Caco-2 (cell line): Measurements from ENCODE around the gene LAMB4. TPM values are rescaled to one million over a fixed set of nuclear protein-coding genes. Genes with fewer than 3 reads are reported as not detected.

ENCODE experiments used
- BruUV-seq: library from RNA; stranded (reverse); fragments of 400-500 nt; replicated peaks from 2 replicates; lab custom pipeline; 2021; lab: Mats Ljungman, UMichigan
- CTCF ChIA-PET: fragments of 300-600 bp; sonication (Branson Sonifier 250); formaldehyde crosslinking; loops from one replicate; lab custom pipeline; 2022; ENCODE audit warnings: antibody characterized with exemption; lab: Charles Lee
- POLR2A ChIA-PET: fragments of 300-600 bp; sonication (Branson Sonifier 250); formaldehyde crosslinking; loops from one replicate; lab custom pipeline; 2022; ENCODE audit warnings: antibody characterized with exemption; lab: Charles Lee
- DNase-seq, 2 experiments: peaks; one replicate each; pipeline versions ENCODE4 v3.0.0 to v3.0.0-alpha.2; 2020 to 2022
- H3K27me3 ChIP-seq: replicated peaks from 2 replicates; pipeline ENCODE4 v1.6.0; 2011; ENCODE audit warnings: low read length; ENCODE audit not compliant: control insufficient read depth, insufficient read depth
- H3K36me3 ChIP-seq: 2 replicates; pipeline ENCODE4 v1.5.1; 2011; ENCODE audit warnings: low read length; ENCODE audit not compliant: control insufficient read depth, insufficient read depth
- H3K4me1 ChIP-seq: fragments of 250-450 bp; sonication (Bioruptor Pico); 2 replicates; pipeline ENCODE4 v1.5.1; 2020; ENCODE audit warnings: mild to moderate bottlenecking
- H3K4me3 ChIP-seq: 2 replicates; pipeline ENCODE4 v1.5.1; 2011; ENCODE audit warnings: low read depth, mild to moderate bottlenecking, control low read depth, low read length
- H3K9me3 ChIP-seq: fragments of 250-450 bp; sonication (Bioruptor Pico); 2 replicates; pipeline ENCODE4 v1.5.1; 2020; ENCODE audit warnings: mild to moderate bottlenecking, moderate library complexity
- H3K27ac Mint-ChIP-seq: one replicate; pipeline ENCODE4 v1.8.0; 2022; ENCODE audit warnings: mixed read lengths; ENCODE audit not compliant: unreplicated experiment
- H3K27me3 Mint-ChIP-seq: one replicate; pipeline ENCODE4 v1.8.0; 2022; ENCODE audit warnings: mixed read lengths; ENCODE audit not compliant: insufficient read depth, unreplicated experiment
- H3K36me3 Mint-ChIP-seq: one replicate; pipeline ENCODE4 v1.8.0; 2022; ENCODE audit warnings: mild to moderate bottlenecking, mixed read lengths; ENCODE audit not compliant: insufficient read depth, unreplicated experiment
- H3K4me1 Mint-ChIP-seq: one replicate; pipeline ENCODE4 v1.8.0; 2022; ENCODE audit warnings: low read depth, mixed read lengths; ENCODE audit not compliant: unreplicated experiment
- H3K4me3 Mint-ChIP-seq: one replicate; pipeline ENCODE4 v1.8.0; 2022; ENCODE audit warnings: mild to moderate bottlenecking, moderate library complexity, mixed read lengths; ENCODE audit not compliant: unreplicated experiment
- H3K9me3 Mint-ChIP-seq: one replicate; pipeline ENCODE4 v1.8.0; 2022; ENCODE audit warnings: mixed read lengths; ENCODE audit not compliant: unreplicated experiment
- CTCF ChIP-seq, 2 experiments: fragments of 200-600 bp in 1 of 2; IDR thresholded peaks; 1 replicate in 1 of 2; 2 replicates in 1 of 2; pipeline versions ENCODE4 v1.5.1 to v1.8.0; 2011 to 2022; ENCODE audit warnings: antibody characterized with exemption in 1 of 2, control low read depth in 1 of 2, inconsistent platforms in 1 of 2, low read depth in 1 of 2, low read length in 1 of 2, mild to moderate bottlenecking in 1 of 2, moderate library complexity in 1 of 2; ENCODE audit not compliant: insufficient read depth in 1 of 2, severe bottlenecking in 1 of 2, unreplicated experiment in 1 of 2
- intact Hi-C: fragments of 100-400 bp; cut with micrococcal nuclease; formaldehyde crosslinking; loops from one replicate; pipeline ENCODE4 v1.10.0; 2022; ENCODE audit not compliant: unreplicated experiment
- total RNA-seq: library from RNA; stranded (reverse); gene quantifications from 2 replicates; pipeline ENCODE4 v1.2.3, GENCODE V29; 2022

Gene LAMB4
- total RNA-seq, 1 experiment from 2014 or later = 0.52 TPM

DNA sequence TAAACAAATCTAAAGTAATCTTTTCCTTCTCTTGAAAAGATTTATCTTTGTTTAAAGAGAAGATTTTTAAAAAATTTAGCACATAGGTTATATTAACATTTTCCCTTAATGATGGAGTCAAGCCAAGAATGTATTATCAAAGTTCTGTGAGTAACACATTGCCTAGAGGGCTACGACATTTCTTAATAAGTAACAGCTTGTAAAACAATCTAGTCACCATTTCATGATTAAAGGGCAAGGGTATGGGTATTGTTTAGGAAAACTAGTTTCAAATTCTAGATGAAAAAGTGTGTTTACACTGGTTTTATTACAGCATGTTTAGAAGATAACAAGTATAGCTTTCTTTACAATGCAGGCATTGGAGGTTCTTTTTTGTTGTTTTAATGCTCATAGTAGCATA lies 28.6 kb upstream of the LAMB4 start:
- no peak for DNase-seq
- no peak for TF ChIP-seq CTCF (IDR thresholded peaks at IDR 0.05; ENCODE audit: insufficient read depth in 1 of 2, low read depth in 1 of 2, low read length in 1 of 2, severe bottlenecking in 1 of 2, unreplicated experiment in 1 of 2)
- ChIA-PET POLR2A (no interaction called here), CTCF (no interaction called here)
- Histone ChIP-seq H3K4me3 (no peak overlapping the region), H3K4me1 (peaks cover 5% of the 10 kb centered on the region; the same call in 1 of the 2 replicates), H3K36me3 (no peaks in the 10 kb centered on the region; the same call in 1 of the 2 replicates), H3K27me3 (no peaks in the 10 kb centered on the region), H3K9me3 (no peaks in the 10 kb centered on the region)
- H3K4me1 Mint-ChIP-seq = no peaks in the 10 kb centered on the region
- intact Hi-C loops = no loop called here
- no peaks in the 10 kb centered on the region for H3K27me3 Mint-ChIP-seq
- no peak overlapping the region for H3K27ac Mint-ChIP-seq
- H3K4me3 Mint-ChIP-seq = no peak overlapping the region
- no TSS peak for BruUV-seq
- H3K9me3 Mint-ChIP-seq = peaks cover 8% of the 10 kb centered on the region
- H3K36me3 Mint-ChIP-seq = peaks cover 5% of the 10 kb centered on the region

DNA sequence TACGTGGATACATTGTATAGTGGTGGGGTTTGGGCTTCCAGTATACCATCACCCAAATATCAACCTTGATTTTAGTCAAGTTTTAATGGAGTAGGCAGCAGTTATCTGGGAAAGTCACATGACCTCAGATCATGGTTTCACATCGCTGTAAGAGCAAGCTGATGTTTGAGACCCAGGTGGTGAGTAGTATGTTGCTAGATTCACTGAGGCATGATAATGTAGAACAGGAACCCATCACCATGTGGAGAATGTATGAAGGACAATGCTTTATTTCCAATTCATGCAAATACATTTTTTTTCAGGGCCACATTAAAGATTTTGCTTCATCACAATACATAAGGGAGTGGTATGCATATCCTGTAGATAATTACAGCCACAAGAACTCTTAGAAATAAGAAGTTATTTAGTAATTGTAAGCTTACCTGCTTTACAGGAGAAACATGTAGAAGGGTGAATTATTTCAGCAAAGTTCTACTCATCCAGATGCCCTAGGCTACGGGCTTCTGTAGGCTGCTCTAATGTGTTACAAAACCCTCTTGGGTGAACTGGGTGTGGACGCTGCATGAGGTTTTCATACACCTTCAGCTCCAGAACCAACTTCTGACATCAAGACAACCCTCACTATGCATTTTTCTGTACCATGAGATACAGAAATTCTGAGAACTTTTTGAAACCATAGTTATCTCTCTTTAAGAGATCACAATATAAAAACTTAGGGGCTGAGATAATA lies 27.6 kb upstream of the LAMB4 start:
- Histone ChIP-seq H3K27me3 (no peaks in the 10 kb centered on the region), H3K4me1 (peaks cover 5% of the 10 kb centered on the region; the same call in 1 of the 2 replicates), H3K9me3 (no peaks in the 10 kb centered on the region), H3K4me3 (no peak overlapping the region), H3K36me3 (no peaks in the 10 kb centered on the region; the same call in 1 of the 2 replicates)
- ChIA-PET POLR2A (no interaction called here), CTCF (no interaction called here)
- no peaks in the 10 kb centered on the region for H3K4me1 Mint-ChIP-seq
- no peak overlapping the region for H3K27ac Mint-ChIP-seq
- no peaks in the 10 kb centered on the region for H3K27me3 Mint-ChIP-seq
- intact Hi-C loops = no loop called here
- H3K4me3 Mint-ChIP-seq = no peak overlapping the region
- no TSS peak for BruUV-seq
- H3K9me3 Mint-ChIP-seq = no peaks in the 10 kb centered on the region
- DNase-seq = no peak
- no peaks in the 10 kb centered on the region for H3K36me3 Mint-ChIP-seq
- TF ChIP-seq CTCF (IDR thresholded peaks at IDR 0.05; ENCODE audit: insufficient read depth in 1 of 2, low read depth in 1 of 2, low read length in 1 of 2, severe bottlenecking in 1 of 2, unreplicated experiment in 1 of 2) = no peak

GRCh38 chr7:108156897-108157605 lies 26.9 kb upstream of the LAMB4 start:
- H3K27me3 ChIP-seq = no peaks in the 10 kb centered on the region
- BruUV-seq = no TSS peak
- Mint-ChIP-seq H3K4me1 (no peaks in the 10 kb centered on the region), H3K4me3 (no peak overlapping the region), H3K27me3 (no peaks in the 10 kb centered on the region), H3K9me3 (no peaks in the 10 kb centered on the region), H3K36me3 (no peaks in the 10 kb centered on the region), H3K27ac (no peak overlapping the region)
- DNase-seq = no peak
- H3K9me3 ChIP-seq = no peaks in the 10 kb centered on the region
- no peaks in the 10 kb centered on the region; the same call in 1 of the 2 replicates for H3K36me3 ChIP-seq
- ChIA-PET CTCF (no interaction called here), POLR2A (no interaction called here)
- peaks cover 5% of the 10 kb centered on the region; the same call in 1 of the 2 replicates for H3K4me1 ChIP-seq
- no peak for TF ChIP-seq CTCF (IDR thresholded peaks at IDR 0.05; ENCODE audit: insufficient read depth in 1 of 2, low read depth in 1 of 2, low read length in 1 of 2, severe bottlenecking in 1 of 2, unreplicated experiment in 1 of 2)
- H3K4me3 ChIP-seq = no peak overlapping the region
- intact Hi-C loops = no loop called here
